Left ventricle myocardium inferior (tissue), 1 donor: ENCODE results near the gene PBX3. TPM values are rescaled to one million over a fixed set of nuclear protein-coding genes. Genes with fewer than 3 reads are reported as not detected.

ENCODE experiments used
- DNase-seq: peaks from one replicate; pipeline ENCODE4 v3.0.0-alpha.2; 2020
- H3K27ac ChIP-seq: fragments of 200-600 bp; replicated peaks from 2 replicates; pipeline ENCODE4 v1.8.0; 2021
- H3K27me3 ChIP-seq: fragments of 200-600 bp; 2 replicates; pipeline ENCODE4 v1.8.0; 2021; ENCODE audit warnings: low read depth
- H3K36me3 ChIP-seq: fragments of 200-600 bp; 2 replicates; pipeline ENCODE4 v1.8.0; 2021
- H3K4me1 ChIP-seq: fragments of 200-600 bp; 2 replicates; pipeline ENCODE4 v1.8.0; 2021
- H3K4me3 ChIP-seq: fragments of 200-600 bp; 2 replicates; pipeline ENCODE4 v1.8.0; 2021; ENCODE audit warnings: mild to moderate bottlenecking, moderate library complexity
- H3K9me3 ChIP-seq: fragments of 200-600 bp; replicated peaks from 2 replicates; pipeline ENCODE4 v1.8.0; 2021
- intact Hi-C: fragments of 100-400 bp; cut with micrococcal nuclease; formaldehyde crosslinking; loops from one replicate; pipeline ENCODE4 v1.11.0; 2022
- total RNA-seq: library from RNA; stranded (reverse); fragmentation: NEBNext Ultra II Directional; extraction: Animal tissue kit (Norgen Biotek cat#: 25700); gene quantifications from one replicate; pipeline ENCODE4 v1.2.1, GENCODE V29; 2021
- TF ChIP-seq, protein P1 (sequence below): fragments of 200-600 bp; IDR thresholded peaks from 2 replicates; pipeline ENCODE4 v1.8.0; 2021; ENCODE audit warnings: antibody characterized with exemption, mild to moderate bottlenecking, borderline replicate concordance
- donor health status: DM: no; HTN: yes; CAD: no; lungs with severe emphysema.

The PBX3 gene
- total RNA-seq, 1 donor from 2014 or later: 44.2 TPM

DNA sequence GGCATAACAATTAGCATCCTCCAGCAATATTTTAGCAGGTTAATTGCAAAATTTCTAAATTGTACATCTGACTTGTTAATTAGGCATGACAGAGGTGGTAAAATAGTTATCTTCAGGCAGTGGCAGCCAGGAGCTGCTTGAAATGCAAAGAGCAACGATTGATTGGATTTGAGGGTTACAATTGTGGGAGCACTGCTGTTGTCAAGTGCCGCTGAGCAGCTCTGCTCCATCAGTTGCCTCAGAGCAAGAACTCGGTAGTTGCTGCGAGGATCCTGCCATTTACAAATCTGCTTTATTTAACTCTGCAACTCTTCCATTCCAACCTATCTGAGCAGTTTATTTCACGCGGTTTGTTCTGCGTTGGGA, 12.6 kb downstream of the PBX3 start:
- TF ChIP-seq, protein P1, sequence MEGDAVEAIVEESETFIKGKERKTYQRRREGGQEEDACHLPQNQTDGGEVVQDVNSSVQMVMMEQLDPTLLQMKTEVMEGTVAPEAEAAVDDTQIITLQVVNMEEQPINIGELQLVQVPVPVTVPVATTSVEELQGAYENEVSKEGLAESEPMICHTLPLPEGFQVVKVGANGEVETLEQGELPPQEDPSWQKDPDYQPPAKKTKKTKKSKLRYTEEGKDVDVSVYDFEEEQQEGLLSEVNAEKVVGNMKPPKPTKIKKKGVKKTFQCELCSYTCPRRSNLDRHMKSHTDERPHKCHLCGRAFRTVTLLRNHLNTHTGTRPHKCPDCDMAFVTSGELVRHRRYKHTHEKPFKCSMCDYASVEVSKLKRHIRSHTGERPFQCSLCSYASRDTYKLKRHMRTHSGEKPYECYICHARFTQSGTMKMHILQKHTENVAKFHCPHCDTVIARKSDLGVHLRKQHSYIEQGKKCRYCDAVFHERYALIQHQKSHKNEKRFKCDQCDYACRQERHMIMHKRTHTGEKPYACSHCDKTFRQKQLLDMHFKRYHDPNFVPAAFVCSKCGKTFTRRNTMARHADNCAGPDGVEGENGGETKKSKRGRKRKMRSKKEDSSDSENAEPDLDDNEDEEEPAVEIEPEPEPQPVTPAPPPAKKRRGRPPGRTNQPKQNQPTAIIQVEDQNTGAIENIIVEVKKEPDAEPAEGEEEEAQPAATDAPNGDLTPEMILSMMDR: no peak
- H3K4me1 ChIP-seq: peaks cover 95% of the 10 kb centered on the region
- H3K9me3 ChIP-seq: no peaks in the 10 kb centered on the region
- no peaks in the 10 kb centered on the region for H3K36me3 ChIP-seq
- H3K27me3 ChIP-seq: no peaks in the 10 kb centered on the region
- DNase-seq: no peak
- peak overlapping the region; percentile 49 for H3K4me3 ChIP-seq
- intact Hi-C loops: loop anchor here (10.0 kb wide), 1 partner anchor 55 kb away; no protein-coding TSS in a partner anchor
- peak overlapping the region; percentile 37 for H3K27ac ChIP-seq

DNA sequence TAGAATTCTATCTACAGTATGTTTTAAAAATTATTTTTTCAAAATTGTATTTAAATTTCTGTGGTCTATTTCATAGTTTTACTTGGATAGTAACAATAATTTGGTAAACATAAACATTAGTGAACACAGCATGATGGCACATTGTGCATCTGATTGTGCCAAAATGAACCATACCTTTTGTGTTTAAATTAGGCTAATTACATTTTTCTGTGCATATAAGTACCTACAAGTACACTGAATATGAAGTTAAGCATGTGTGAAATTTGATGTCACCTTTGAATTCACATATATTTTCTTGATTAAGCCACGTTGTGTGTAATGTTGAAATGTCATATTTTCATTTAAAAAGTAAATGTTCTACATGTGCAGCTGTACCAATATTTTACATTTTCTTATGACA, 13.4 kb downstream of the PBX3 start:
- Histone ChIP-seq H3K27ac (no peak overlapping the region), H3K9me3 (no peaks in the 10 kb centered on the region), H3K4me3 (no peak overlapping the region), H3K4me1 (peaks cover 87% of the 10 kb centered on the region), H3K36me3 (no peaks in the 10 kb centered on the region), H3K27me3 (no peaks in the 10 kb centered on the region)
- TF ChIP-seq, protein P1: no peak
- intact Hi-C loops: loop anchor here (10.0 kb wide), 1 partner anchor 54 kb away; no protein-coding TSS in a partner anchor
- no peak for DNase-seq

DNA sequence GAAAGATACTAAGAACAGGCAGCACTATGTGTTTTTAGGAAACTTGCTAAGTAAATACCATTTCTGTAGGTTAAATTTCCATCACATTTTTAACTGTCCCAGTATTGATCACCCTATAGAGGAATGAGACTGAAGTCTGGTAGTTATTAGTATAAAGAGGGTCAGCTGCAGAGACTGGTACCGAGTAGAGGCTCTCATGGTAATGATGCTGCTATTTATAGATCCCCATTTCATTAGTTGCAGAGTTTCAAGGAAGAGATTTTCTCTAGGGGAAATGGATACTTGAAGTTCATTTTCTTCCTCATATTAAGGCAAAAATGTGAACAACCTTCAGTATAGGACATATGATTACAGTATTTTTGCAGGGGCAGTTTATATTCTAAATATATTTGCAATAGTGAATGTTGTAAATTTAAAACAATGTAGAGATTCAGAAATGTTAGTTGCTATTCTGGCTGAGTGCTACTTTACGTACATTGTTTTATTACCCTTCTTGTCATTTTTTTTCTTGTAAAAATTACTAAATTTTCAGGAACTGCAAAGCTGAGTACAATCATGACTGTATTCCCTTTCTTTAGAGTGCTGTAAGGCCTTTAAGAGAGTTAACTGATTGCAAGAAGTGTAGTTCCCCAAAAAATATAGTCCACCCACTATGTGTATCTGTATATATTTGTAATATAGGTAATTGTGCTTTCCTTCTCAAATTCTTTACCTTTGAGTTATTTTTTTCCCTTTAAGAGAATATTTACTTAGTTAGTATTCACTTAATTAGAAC, 14.7 kb downstream of the PBX3 start:
- H3K4me1 ChIP-seq: peaks cover 74% of the 10 kb centered on the region
- TF ChIP-seq, protein P1: no peak

DNA sequence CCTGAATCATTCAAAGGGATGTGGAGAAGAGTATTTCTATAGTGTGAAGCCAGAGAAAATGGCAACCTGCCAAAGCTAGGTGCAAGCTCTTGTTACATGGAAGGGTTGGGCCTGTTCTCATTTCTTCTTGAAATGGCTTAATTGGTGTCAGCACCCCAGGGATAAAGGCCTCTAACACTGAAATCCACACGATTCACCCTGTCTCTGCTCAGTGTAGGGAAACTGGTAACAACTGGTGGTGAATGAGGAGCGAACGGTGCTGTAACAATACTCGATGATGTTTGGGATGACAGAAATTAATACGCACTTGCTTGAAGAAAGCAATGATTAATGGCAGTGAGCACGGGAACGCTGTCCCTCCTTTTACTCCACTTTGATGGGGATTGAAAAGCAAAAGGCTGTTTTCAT, 16.2 kb downstream of the PBX3 start:
- Histone ChIP-seq H3K4me3 (peak overlapping the region; percentile 13), H3K4me1 (peaks cover 60% of the 10 kb centered on the region), H3K27me3 (no peaks in the 10 kb centered on the region), H3K9me3 (no peaks in the 10 kb centered on the region), H3K27ac (peak overlapping the region; percentile 20), H3K36me3 (no peaks in the 10 kb centered on the region)
- TF ChIP-seq, protein P1: no peak
- no peak for DNase-seq
- intact Hi-C loops: loop anchor here (10.0 kb wide), 1 partner anchor 51 kb away; no protein-coding TSS in a partner anchor

More for the DNA sequence above, 14.7 kb downstream of the PBX3 start:
- H3K36me3 ChIP-seq: no peaks in the 10 kb centered on the region
- DNase-seq: no peak
- H3K27ac ChIP-seq: peak overlapping the region; percentile 2
- H3K9me3 ChIP-seq: no peaks in the 10 kb centered on the region
- intact Hi-C loops: loop anchor here (10.0 kb wide), 1 partner anchor 53 kb away; no protein-coding TSS in a partner anchor
- no peaks in the 10 kb centered on the region for H3K27me3 ChIP-seq
- no peak overlapping the region for H3K4me3 ChIP-seq

DNA sequence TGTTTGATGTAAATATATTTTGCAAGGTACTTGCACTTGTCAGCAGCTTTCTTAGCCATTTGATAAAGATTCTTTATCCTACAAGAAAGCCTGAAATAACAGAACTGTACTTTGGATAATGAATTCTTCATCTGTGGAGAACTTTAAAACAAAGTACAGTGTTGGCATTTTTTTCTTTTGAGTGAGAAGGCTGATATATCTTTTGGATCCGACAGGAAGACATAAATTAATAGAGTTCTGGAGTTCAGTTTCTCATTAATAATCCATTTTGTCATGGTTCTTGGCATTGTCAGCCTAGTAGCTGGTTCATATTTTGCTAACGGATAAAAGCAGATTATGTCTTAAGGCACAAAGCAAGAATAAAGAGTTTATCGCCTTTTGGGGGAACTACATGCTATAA, 17.0 kb downstream of the PBX3 start:
- DNase-seq: no peak

More for the DNA sequence above, 17.0 kb downstream of the PBX3 start:
- intact Hi-C loops: loop anchor here (10.0 kb wide), 1 partner anchor 51 kb away; no protein-coding TSS in a partner anchor
- TF ChIP-seq, protein P1: no peak
- H3K27ac ChIP-seq: no peak overlapping the region
- H3K36me3 ChIP-seq: no peaks in the 10 kb centered on the region
- H3K4me3 ChIP-seq: no peak overlapping the region
- H3K27me3 ChIP-seq: no peaks in the 10 kb centered on the region
- H3K4me1 ChIP-seq: peaks cover 52% of the 10 kb centered on the region
- peaks cover 8% of the 10 kb centered on the region for H3K9me3 ChIP-seq
